H9 (cell line): ENCODE results near the gene DTNB. TPM values are rescaled to one million over a fixed set of nuclear protein-coding genes. Genes with fewer than 3 reads are reported as not detected.
A peak's percentile ranks its signal among the peaks of the same experiment; 100 is the strongest.

Experiments used
- DNase-seq: peaks from one replicate; pipeline ENCODE4 v3.0.0-alpha.2; 2017
- H2AFZ ChIP-seq: one replicate; pipeline ENCODE4 v1.6.1; 2013; ENCODE audit warnings: mild to moderate bottlenecking, low read length, control low read depth, moderate library complexity
- H2AK5ac ChIP-seq: 2 replicates; pipeline ENCODE4 v1.6.1; 2013; ENCODE audit warnings: low read length, control low read depth, mixed read lengths; ENCODE audit not compliant: insufficient read length
- H2BK120ac ChIP-seq: one replicate; pipeline ENCODE4 v1.6.1; 2013; ENCODE audit warnings: low read depth, mild to moderate bottlenecking, low read length, control low read depth, inconsistent platforms; ENCODE audit not compliant: poor library complexity, severe bottlenecking
- H2BK12ac ChIP-seq: 2 replicates; pipeline ENCODE4 v1.6.1; 2013; ENCODE audit warnings: low read length, control low read depth, mixed read lengths, low read depth; ENCODE audit not compliant: insufficient read length
- H2BK15ac ChIP-seq: 2 replicates; pipeline ENCODE4 v1.6.1; 2013; ENCODE audit warnings: low read depth, low read length, control low read depth
- H2BK20ac ChIP-seq: one replicate; pipeline ENCODE4 v1.6.1; 2013; ENCODE audit warnings: low read depth, mild to moderate bottlenecking, low read length, control low read depth, inconsistent platforms; ENCODE audit not compliant: poor library complexity, severe bottlenecking
- H2BK5ac ChIP-seq: 2 replicates; pipeline ENCODE4 v1.6.1; 2013; ENCODE audit warnings: low read length, control low read depth, mixed read lengths; ENCODE audit not compliant: insufficient read length
- H3K14ac ChIP-seq: 2 replicates; pipeline ENCODE4 v1.6.1; 2013; ENCODE audit warnings: low read length, control low read depth; ENCODE audit not compliant: insufficient read depth
- H3K18ac ChIP-seq: 2 replicates; pipeline ENCODE4 v1.6.1; 2013; ENCODE audit warnings: low read depth, mild to moderate bottlenecking, mixed read lengths, low read length, control low read depth; ENCODE audit not compliant: insufficient read length
- H3K23ac ChIP-seq: 2 replicates; pipeline ENCODE4 v1.6.1; 2013; ENCODE audit warnings: low read length, control low read depth, mixed read lengths, low read depth; ENCODE audit not compliant: insufficient read length
- H3K23me2 ChIP-seq: 2 replicates; pipeline ENCODE4 v1.6.1; 2013; ENCODE audit warnings: low read depth, mild to moderate bottlenecking, mixed read lengths, low read length, control low read depth; ENCODE audit not compliant: insufficient read length, poor library complexity, severe bottlenecking
- H3K27ac ChIP-seq: 2 replicates; pipeline ENCODE4 v1.5.1; 2013; ENCODE audit warnings: low read length, control low read depth, mixed read lengths, low read depth; ENCODE audit not compliant: insufficient read length
- H3K27me3 ChIP-seq: 2 replicates; pipeline ENCODE4 v1.6.1; 2013; ENCODE audit warnings: low read length, control low read depth, inconsistent platforms; ENCODE audit not compliant: insufficient read depth
- H3K4ac ChIP-seq: 2 replicates; pipeline ENCODE4 v1.6.1; 2013; ENCODE audit warnings: low read depth, mild to moderate bottlenecking, control low read depth, inconsistent platforms, low read length, moderate library complexity
- H3K4me1 ChIP-seq: 2 replicates; pipeline ENCODE4 v1.6.1; 2013; ENCODE audit warnings: low read length, control low read depth, inconsistent platforms; ENCODE audit not compliant: insufficient read depth
- H3K4me2 ChIP-seq: 2 replicates; pipeline ENCODE4 v1.6.1; 2013; ENCODE audit warnings: low read length, control low read depth, mixed read lengths; ENCODE audit not compliant: insufficient read length, insufficient read depth
- H3K56ac ChIP-seq: 2 replicates; pipeline ENCODE4 v1.6.1; 2013; ENCODE audit warnings: low read depth, mild to moderate bottlenecking, mixed read lengths, low read length, control low read depth; ENCODE audit not compliant: insufficient read length
- H3K79me1 ChIP-seq: 2 replicates; pipeline ENCODE4 v1.6.1; 2013; ENCODE audit warnings: low read depth, mild to moderate bottlenecking, moderate library complexity, low read length, control low read depth, inconsistent platforms; ENCODE audit not compliant: insufficient read depth, poor library complexity, severe bottlenecking
- H3K79me2 ChIP-seq: 2 replicates; pipeline ENCODE4 v1.6.1; 2013; ENCODE audit warnings: low read length, control low read depth, inconsistent platforms; ENCODE audit not compliant: insufficient read depth
- H3K9ac ChIP-seq: 2 replicates; pipeline ENCODE4 v1.6.1; 2013; ENCODE audit warnings: low read length, control low read depth, mixed read lengths; ENCODE audit not compliant: insufficient read length; ENCODE audit errors: extremely low read depth
- H3K9me3 ChIP-seq: one replicate; pipeline ENCODE4 v1.6.1; 2013; ENCODE audit warnings: low read depth, low read length, inconsistent platforms; ENCODE audit not compliant: control insufficient read depth
- H3T11ph ChIP-seq: one replicate; pipeline ENCODE4 v1.6.1; 2013; ENCODE audit warnings: mild to moderate bottlenecking, low read length, control low read depth, inconsistent platforms
- H4K20me1 ChIP-seq: one replicate; pipeline ENCODE4 v1.6.1; 2013; ENCODE audit not compliant: control insufficient read depth, insufficient read length, insufficient read depth
- H4K5ac ChIP-seq: 2 replicates; pipeline ENCODE4 v1.6.1; 2013; ENCODE audit warnings: low read depth, mild to moderate bottlenecking, mixed read lengths, low read length, control low read depth; ENCODE audit not compliant: insufficient read length
- H4K8ac ChIP-seq: replicated peaks from 2 replicates; pipeline ENCODE4 v1.6.1; 2013; ENCODE audit warnings: low read length, control low read depth, mixed read lengths, low read depth; ENCODE audit not compliant: insufficient read length
- H4K91ac ChIP-seq: 2 replicates; pipeline ENCODE4 v1.6.1; 2013; ENCODE audit warnings: low read depth, mild to moderate bottlenecking, moderate library complexity, mixed read lengths, low read length, control low read depth; ENCODE audit not compliant: insufficient read length
- H3K27ac Mint-ChIP-seq, 3 experiments: 2 replicates in 2 of 3; 3 replicates in 1 of 3; pipeline ENCODE4 v1.8.0; 2020 to 2021; ENCODE audit warnings: mixed read lengths in 3 of 3, mild to moderate bottlenecking in 1 of 3, moderate library complexity in 1 of 3
- H3K27me3 Mint-ChIP-seq: 2 replicates; pipeline ENCODE4 v1.8.0; 2021; ENCODE audit warnings: low read depth, mild to moderate bottlenecking, moderate library complexity, mixed read lengths
- H3K36me3 Mint-ChIP-seq, 3 experiments: 2 replicates in 2 of 3; 3 replicates in 1 of 3; pipeline ENCODE4 v1.8.0; 2020 to 2021; ENCODE audit warnings: low read depth in 3 of 3, mixed read lengths in 3 of 3; ENCODE audit not compliant: insufficient read depth in 1 of 3
- H3K4me1 Mint-ChIP-seq, 2 experiments: 2 replicates each; pipeline ENCODE4 v1.8.0; 2020; ENCODE audit warnings: mixed read lengths in 2 of 2
- H3K4me3 Mint-ChIP-seq, 2 experiments: 2 replicates in 1 of 2; 3 replicates in 1 of 2; pipeline ENCODE4 v1.8.0; 2020 to 2021; ENCODE audit warnings: mild to moderate bottlenecking in 2 of 2, mixed read lengths in 2 of 2, moderate library complexity in 1 of 2
- H3K9me3 Mint-ChIP-seq, 2 experiments: 2 replicates in 1 of 2; 3 replicates in 1 of 2; pipeline ENCODE4 v1.8.0; 2020; ENCODE audit warnings: mild to moderate bottlenecking in 2 of 2, mixed read lengths in 2 of 2, moderate library complexity in 1 of 2
- WGBS: extraction: QIAGEN DNeasy Blood & Tissue Kit; methylation state at CpG from one replicate; pipeline ENCODE4 v1.1.7; 2013; ENCODE audit warnings: missing lambda C conversion rate, low lambda C conversion rate, mixed read lengths; ENCODE audit not compliant: insufficient read length; ENCODE audit errors: extremely low coverage; 5-methylcytosine and 5-hydroxymethylcytosine counted together
- total RNA-seq: library from RNA; stranded (reverse); gene quantifications from 2 replicates; pipeline ENCODE4 v1.2.1, GENCODE V29; 2021
- TF ChIP-seq, protein P1 (sequence below): fragments of 200-600 bp; sonication (generic); conservative IDR thresholded peaks from 3 replicates; pipeline ENCODE4 v1.8.0; 2021; ENCODE audit warnings: antibody characterized with exemption, mild to moderate bottlenecking

Gene DTNB
- total RNA-seq, 1 experiment from 2014 or later, result 26.7 TPM

GRCh38 chr2:25570161-25570845, 103.1 kb downstream of the DTNB start:
- Histone ChIP-seq H4K5ac (no peak overlapping the region), H3K23ac (no peak overlapping the region), H3K4me2 (no peak overlapping the region), H2BK12ac (no peak overlapping the region), H2AFZ (no peak overlapping the region), H3K23me2 (no peaks in the 10 kb centered on the region), H3K27ac (no peak overlapping the region), H3K27me3 (no peaks in the 10 kb centered on the region), H2BK20ac (no peak overlapping the region), H3K4me1 (no peaks in the 10 kb centered on the region), H2BK15ac (no peak overlapping the region), H4K20me1 (no peaks in the 10 kb centered on the region), H3K14ac (no peak overlapping the region), H4K8ac (no peak overlapping the region), H2AK5ac (no peak overlapping the region), H3K9me3 (no peaks in the 10 kb centered on the region), H3T11ph (no peak overlapping the region), H3K56ac (no peak overlapping the region), H2BK5ac (no peak overlapping the region), H3K79me2 (no peaks in the 10 kb centered on the region), H3K79me1 (no peaks in the 10 kb centered on the region), H4K91ac (no peak overlapping the region), H2BK120ac (no peak overlapping the region), H3K9ac (no peak overlapping the region), H3K4ac (no peak overlapping the region), H3K18ac (no peak overlapping the region)
- TF ChIP-seq, protein P1, sequence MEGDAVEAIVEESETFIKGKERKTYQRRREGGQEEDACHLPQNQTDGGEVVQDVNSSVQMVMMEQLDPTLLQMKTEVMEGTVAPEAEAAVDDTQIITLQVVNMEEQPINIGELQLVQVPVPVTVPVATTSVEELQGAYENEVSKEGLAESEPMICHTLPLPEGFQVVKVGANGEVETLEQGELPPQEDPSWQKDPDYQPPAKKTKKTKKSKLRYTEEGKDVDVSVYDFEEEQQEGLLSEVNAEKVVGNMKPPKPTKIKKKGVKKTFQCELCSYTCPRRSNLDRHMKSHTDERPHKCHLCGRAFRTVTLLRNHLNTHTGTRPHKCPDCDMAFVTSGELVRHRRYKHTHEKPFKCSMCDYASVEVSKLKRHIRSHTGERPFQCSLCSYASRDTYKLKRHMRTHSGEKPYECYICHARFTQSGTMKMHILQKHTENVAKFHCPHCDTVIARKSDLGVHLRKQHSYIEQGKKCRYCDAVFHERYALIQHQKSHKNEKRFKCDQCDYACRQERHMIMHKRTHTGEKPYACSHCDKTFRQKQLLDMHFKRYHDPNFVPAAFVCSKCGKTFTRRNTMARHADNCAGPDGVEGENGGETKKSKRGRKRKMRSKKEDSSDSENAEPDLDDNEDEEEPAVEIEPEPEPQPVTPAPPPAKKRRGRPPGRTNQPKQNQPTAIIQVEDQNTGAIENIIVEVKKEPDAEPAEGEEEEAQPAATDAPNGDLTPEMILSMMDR, result no peak
- Mint-ChIP-seq H3K4me3 (no peak overlapping the region), H3K4me1 (peaks cover 4% of the 10 kb centered on the region in 2 experiments; a peak in 1 of 4 replicates), H3K36me3 (peaks cover 3 to 9% (median 8%) of the 10 kb centered on the region in 3 experiments; a peak in 3 of 7 replicates), H3K27me3 (no peaks in the 10 kb centered on the region), H3K27ac (peak overlapping the region in 1 of 3 experiments; percentile 2; a peak in 1 of 7 replicates), H3K9me3 (no peaks in the 10 kb centered on the region)
- DNase-seq, result no peak
- WGBS, result no CpG with 5 or more reads among the region's 3 CpGs
